Aorta (tissue), 5 donors: ENCODE measurements around the gene PARG. TPM values are rescaled to one million over a fixed set of nuclear protein-coding genes. Genes with fewer than 3 reads are reported as not detected.
"Not testable (repeated sequence)": the region's sequence is repeated elsewhere in the genome, so short reads cannot be mapped to it uniquely, and the experiment has no call there.

Source experiments
- ATAC-seq: fragments of 200-7000 bp; cut with Tn5 transposase; one replicate; pipeline ENCODE4 v1.9.1; 2022; ENCODE audit warnings: moderate library complexity; ENCODE audit not compliant: low FRiP score
- DNase-seq, 2 donors: peaks; one replicate each; pipeline ENCODE4 v3.0.0-alpha.2; 2020
- H3K27ac ChIP-seq, 2 donors: one replicate each; pipeline ENCODE4 v1.5.1; 2013; ENCODE audit warnings: low read length in 2 of 2, mild to moderate bottlenecking in 2 of 2, moderate library complexity in 2 of 2, control low read depth in 1 of 2, inconsistent platforms in 1 of 2, low read depth in 1 of 2
- H3K27me3 ChIP-seq, 2 donors: one replicate each; pipeline ENCODE4 v1.6.1; 2013; ENCODE audit warnings: control low read depth in 1 of 2, low read length in 1 of 2, mild to moderate bottlenecking in 1 of 2, moderate library complexity in 1 of 2; ENCODE audit not compliant: insufficient read depth in 2 of 2, control insufficient read depth in 1 of 2
- H3K36me3 ChIP-seq, 2 donors: one replicate each; pipeline ENCODE4 v1.6.1; 2013; ENCODE audit warnings: control low read depth in 1 of 2, low read length in 1 of 2, mild to moderate bottlenecking in 1 of 2; ENCODE audit not compliant: insufficient read depth in 2 of 2, control insufficient read depth in 1 of 2
- H3K4me1 ChIP-seq, 2 donors: one replicate each; pipeline ENCODE4 v1.6.1; 2013; ENCODE audit warnings: low read length in 2 of 2, control low read depth in 1 of 2, mild to moderate bottlenecking in 1 of 2, moderate library complexity in 1 of 2; ENCODE audit not compliant: insufficient read depth in 2 of 2, control insufficient read depth in 1 of 2
- H3K4me3 ChIP-seq, 2 donors: one replicate each; pipeline ENCODE4 v1.5.1; 2013; ENCODE audit warnings: low read length in 2 of 2, control low read depth in 1 of 2, mild to moderate bottlenecking in 1 of 2
- H3K9me3 ChIP-seq: one replicate; pipeline ENCODE4 v1.6.1; 2013; ENCODE audit warnings: mild to moderate bottlenecking, low read length; ENCODE audit not compliant: control insufficient read depth
- WGBS, 2 donors: extraction: QIAGEN DNeasy Blood & Tissue Kit; methylation state at CpG; one replicate each; pipeline ENCODE4 v1.1.7; 2013; 5-methylcytosine and 5-hydroxymethylcytosine counted together
- intact Hi-C, 2 donors: fragments of 100-400 bp; cut with DNase I; formaldehyde crosslinking; loops; one replicate each; pipeline versions ENCODE4 v1.14.2 to v1.15.0; 2022
- polyA plus RNA-seq, 2 donors: library from polyadenylated mRNA; stranded (reverse); fragments of 200-250 nt; gene quantifications; one replicate each; pipeline ENCODE4 v1.2.3, GENCODE V29; 2013
- total RNA-seq, 2 donors: library from RNA; stranded (reverse); fragmentation: NEBNext Ultra II Directional; extraction: Animal tissue kit (Norgen Biotek cat#: 25700); gene quantifications; one replicate each; pipeline ENCODE4 v1.2.1, GENCODE V29; 2021
- donor health status: healthy with polysubstance abuse.
- donor health status: Bipolar disorder and iron deficiency.
- donor health status: DM: no; HTN: no; CAD: no.
- donor health status: DM: no; HTN: no; CAD: no.
- donor health status: DM: yes; HTN: yes; CAD: no.

The PARG gene
- total and polyA plus RNA-seq, 4 donors, result 6.9 to 32.0 (median 16.5) TPM

GRCh38 chr10:49778197-49778596 is 163.6 kb downstream of the PARG start:
- H3K27ac ChIP-seq, result no peak overlapping the region
- no peak overlapping the region for H3K4me3 ChIP-seq
- no peaks in the 10 kb centered on the region for H3K36me3 ChIP-seq
- H3K4me1 ChIP-seq, result no peaks in the 10 kb centered on the region
- 78 to 84% methylated on average over 3 of the region's 3 CpGs for WGBS, 2 donors
- ATAC-seq, result no peak
- peaks cover 0 to 1% of the 10 kb centered on the region in 2 donors for H3K27me3 ChIP-seq
- DNase-seq, result no peak
- intact Hi-C loops, result no loop called here
- H3K9me3 ChIP-seq, result no peaks in the 10 kb centered on the region

GRCh38 chr10:49776851-49777250 is 165.0 kb downstream of the PARG start:
- no peaks in the 10 kb centered on the region for H3K36me3 ChIP-seq
- DNase-seq (no peak), ATAC-seq (no peak)
- H3K4me1 ChIP-seq, result no peaks in the 10 kb centered on the region
- H3K9me3 ChIP-seq, result no peaks in the 10 kb centered on the region
- intact Hi-C loops, result no loop called here
- H3K27me3 ChIP-seq, result peaks cover 0 to 1% of the 10 kb centered on the region in 2 donors
- H3K27ac ChIP-seq, result no peak overlapping the region
- no peak overlapping the region for H3K4me3 ChIP-seq
- 70% methylated on average over 4 of the region's 4 CpGs for WGBS, 2 donors

- DNase-seq, result no peak
- Histone ChIP-seq H3K27me3 (no peaks in the 10 kb centered on the region), H3K4me3 (no peak overlapping the region), H3K36me3 (no peaks in the 10 kb centered on the region), H3K27ac (no peak overlapping the region), H3K4me1 (no peaks in the 10 kb centered on the region), H3K9me3 (no peaks in the 10 kb centered on the region)
- intact Hi-C loops, result no loop called here
- no peak for ATAC-seq
- WGBS, 2 donors, result 71 to 74% methylated on average over 2 of the region's 2 CpGs
These were observed 166.8 kb downstream of the PARG start for GRCh38 chr10:49775014-49775413.

GRCh38 chr10:49772944-49773343 is 168.9 kb downstream of the PARG start:
- WGBS, 2 donors, result 30 to 49% methylated on average over 5 of the region's 5 CpGs

GRCh38 chr10:49771046-49771445 is 170.8 kb downstream of the PARG start:
- DNase-seq, H3K27ac ChIP-seq, H3K27me3 ChIP-seq, H3K36me3 ChIP-seq, H3K9me3 ChIP-seq, H3K4me1 ChIP-seq, ATAC-seq, intact Hi-C loops, H3K4me3 ChIP-seq: not testable (repeated sequence)
- WGBS, 2 donors, result 54 to 55% methylated on average over 11 of the region's 11 CpGs

More at GRCh38 chr10:49772944-49773343, 168.9 kb downstream of the PARG start:
- ATAC-seq, H3K27me3 ChIP-seq, DNase-seq, H3K4me3 ChIP-seq, H3K4me1 ChIP-seq, intact Hi-C loops, H3K27ac ChIP-seq, H3K9me3 ChIP-seq, H3K36me3 ChIP-seq: not testable (repeated sequence)

GRCh38 chr10:49769692-49770091 is 172.1 kb downstream of the PARG start:
- DNase-seq, result no peak
- H3K4me3 ChIP-seq, result no peak overlapping the region
- H3K36me3 ChIP-seq, result no peaks in the 10 kb centered on the region
- no peak for ATAC-seq
- 95 to 98% methylated on average over 8 of the region's 8 CpGs for WGBS, 2 donors
- no peak overlapping the region for H3K27ac ChIP-seq
- H3K27me3 ChIP-seq, result no peaks in the 10 kb centered on the region
- intact Hi-C loops, result loop anchor here in 1 of 2 donors (10.0 kb wide), 1 partner anchor 165 kb away; no protein-coding TSS in a partner anchor
- H3K9me3 ChIP-seq, result no peaks in the 10 kb centered on the region
- no peaks in the 10 kb centered on the region for H3K4me1 ChIP-seq

- Histone ChIP-seq H3K27me3 (no peaks in the 10 kb centered on the region), H3K4me3 (no peak overlapping the region)
- ATAC-seq, result no peak
These were observed 173.1 kb downstream of the PARG start for GRCh38 chr10:49768731-49769130.

GRCh38 chr10:49768329-49768728 is 173.5 kb downstream of the PARG start:
- H3K9me3 ChIP-seq, result no peaks in the 10 kb centered on the region
- WGBS, 2 donors, result 5 to 6% methylated on average over 32 to 38 of the region's 38 CpGs
- H3K27ac ChIP-seq, result no peak overlapping the region
- H3K36me3 ChIP-seq, result no peaks in the 10 kb centered on the region
- H3K4me3 ChIP-seq, result no peak overlapping the region
- no peak for DNase-seq
- intact Hi-C loops, result loop anchor here in 1 of 2 donors (10.0 kb wide), 1 partner anchor 164 kb away; no protein-coding TSS in a partner anchor
- no peaks in the 10 kb centered on the region for H3K27me3 ChIP-seq
- ATAC-seq, result no peak
- H3K4me1 ChIP-seq, result no peaks in the 10 kb centered on the region

More at GRCh38 chr10:49768731-49769130, 173.1 kb downstream of the PARG start:
- no peaks in the 10 kb centered on the region for H3K36me3 ChIP-seq
- WGBS, 2 donors, result 4 to 7% methylated on average over 26 to 45 of the region's 45 CpGs
- no peak overlapping the region for H3K27ac ChIP-seq
- intact Hi-C loops, result loop anchor here in 1 of 2 donors (10.0 kb wide), 1 partner anchor 164 kb away; no protein-coding TSS in a partner anchor
- no peak for DNase-seq
- H3K9me3 ChIP-seq, result no peaks in the 10 kb centered on the region
- H3K4me1 ChIP-seq, result no peaks in the 10 kb centered on the region
